ENCODE data around the gene CHST14. TPM values are rescaled to one million over a fixed set of nuclear protein-coding genes. Genes with fewer than 3 reads are reported as not detected.

CHST14 gene
- total and polyA plus RNA-seq, 2 of the 8 experiments (the other 6 are each of a cell fraction or from before 2014, with no cell fraction given): 13.4 to 20.3 TPM

- H3K36me3 ChIP-seq (ENCODE audit: control insufficient read depth in 2 of 4, insufficient read depth in 4 of 4, low read length in 3 of 4): peaks cover 0 to 3% (median 0%) of the 10 kb centered on the region in 4 experiments; a peak in 1 of 8 replicates
- H3K18ac ChIP-seq (ENCODE audit: extremely low read depth, low read length): no peak overlapping the region
- no peak overlapping the region for H3K23ac ChIP-seq (ENCODE audit: insufficient read length)
- FAIRE-seq (no peak), DNase-seq (ENCODE audit: low read depth in 1 of 2, low spot score in 2 of 2) (no peak)
- POLR2A ChIA-PET (ENCODE audit: partially characterized antibody): interaction anchor here (0.8 to 6.2 kb wide), 5 partner anchors 8 to 32 kb away, joined by 3 to 36 read pairs (median 4); partner anchors contain the start of genes BAHD1 and CHST14
- no peak overlapping the region for H3K4me2 ChIP-seq (ENCODE audit: insufficient read depth in 1 of 2, low read depth in 2 of 2, low read length in 2 of 2)
- H2AFZ ChIP-seq (ENCODE audit: low read length): no peak overlapping the region
- H3K23me2 ChIP-seq (ENCODE audit: low read depth, low read length): no peaks in the 10 kb centered on the region
- H4K20me1 ChIP-seq (replicated peaks in 1 of 2; ENCODE audit: control insufficient read depth in 1 of 2, insufficient read depth in 2 of 2, low read length in 2 of 2): peaks cover 47 to 49% of the 10 kb centered on the region in 2 experiments
- H4K5ac ChIP-seq (ENCODE audit: insufficient read length, low read depth, low read length): no peak overlapping the region
- no peak overlapping the region for H3K56ac ChIP-seq (replicated peaks; ENCODE audit: insufficient read length, low read depth, low read length)
- H2BK12ac ChIP-seq (ENCODE audit: low read depth, low read length): no peak overlapping the region
- no peak overlapping the region for H3K4me3 ChIP-seq (ENCODE audit: extremely low read depth in 1 of 4, insufficient read depth in 2 of 4, low read depth in 3 of 4, low read length in 4 of 4)
- H2BK15ac ChIP-seq (ENCODE audit: low read length): no peak overlapping the region
- H2BK20ac ChIP-seq (ENCODE audit: low read length): no peak overlapping the region
- H2AK5ac ChIP-seq (ENCODE audit: low read depth, low read length): no peak overlapping the region
- CTCF ChIA-PET (ENCODE audit: partially characterized antibody): interaction anchor here (0.6 to 5.0 kb wide), 6 partner anchors 8 to 1115 kb away, joined by 3 to 24 read pairs (median 4); no protein-coding TSS in a partner anchor
- H4K91ac ChIP-seq (replicated peaks; ENCODE audit: insufficient read length, low read length): no peak overlapping the region
- no peak overlapping the region for H3K4ac ChIP-seq (replicated peaks; ENCODE audit: insufficient read length, low read depth, low read length)
- H3K27me3 ChIP-seq (replicated peaks in 1 of 4; ENCODE audit: control insufficient read depth in 3 of 4, extremely low read depth in 1 of 4, insufficient read depth in 3 of 4, low read length in 3 of 4): no peaks in the 10 kb centered on the region
- H2BK120ac ChIP-seq (replicated peaks; ENCODE audit: low read depth, low read length): no peak overlapping the region
- no peak overlapping the region for H4K8ac ChIP-seq (ENCODE audit: extremely low read depth, insufficient read depth, low read length)
- H3K9me3 ChIP-seq (ENCODE audit: insufficient read depth in 2 of 2, low read depth in 1 of 2, low read length in 1 of 2): no peaks in the 10 kb centered on the region
- TF ChIP-seq TCF12 (IDR thresholded peaks at IDR 0.05; ENCODE audit: low read depth, low read length) (no peak), SP1 (IDR thresholded peaks at IDR 0.05; ENCODE audit: low read depth, low read length) (no peak), RNF2 (IDR thresholded peaks at IDR 0.05; ENCODE audit: borderline replicate concordance, low read depth, low read length, missing control alignments, poor library complexity, severe bottlenecking) (no peak), ATF2 (IDR thresholded peaks at IDR 0.05; ENCODE audit: low read length) (no peak), TBP (IDR thresholded peaks at IDR 0.05; ENCODE audit: low read depth, low read length) (no peak)
- peaks cover 15 to 37% (median 24%) of the 10 kb centered on the region in 4 experiments for H3K4me1 ChIP-seq (replicated peaks in 1 of 4; ENCODE audit: control insufficient read depth in 3 of 4, insufficient read depth in 4 of 4, low read length in 3 of 4)
- H3K27ac ChIP-seq (ENCODE audit: low read depth, low read length): no peak overlapping the region
- H3K79me1 ChIP-seq (ENCODE audit: low read depth, low read length): peaks cover 18% of the 10 kb centered on the region
- H3K14ac ChIP-seq (ENCODE audit: insufficient read length): no peak overlapping the region
- H2BK5ac ChIP-seq (ENCODE audit: low read depth, low read length): no peak overlapping the region
- no peak overlapping the region for H3K9ac ChIP-seq (replicated peaks in 1 of 4; ENCODE audit: extremely low read depth in 1 of 4, low read depth in 3 of 4, low read length in 3 of 4)
- H3K79me2 ChIP-seq (ENCODE audit: control insufficient read depth in 1 of 2, insufficient read depth in 2 of 2, low read length in 2 of 2): peaks cover 26 to 99% of the 10 kb centered on the region in 2 experiments
Observed at GRCh38 chr15:40449275-40449674, 21.5 kb upstream of the CHST14 start.
